PC-3 (cell line): ENCODE measurements around the gene MRPL40. TPM values are rescaled to one million over a fixed set of nuclear protein-coding genes. Genes with fewer than 3 reads are reported as not detected.

Source experiments
- ATAC-seq: fragments of 200-7000 bp; cut with Tn5 transposase; 2 replicates; pipeline ENCODE4 v1.9.1; 2020; ENCODE audit warnings: mild to moderate bottlenecking, moderate library complexity
- BruUV-seq: library from RNA; stranded (reverse); fragments of 400-500 nt; replicated peaks from 2 replicates; lab custom pipeline; 2021; lab: Mats Ljungman, UMichigan
- CTCF ChIA-PET: fragments of 300-600 bp; sonication (Branson Sonifier 250); formaldehyde crosslinking; loops from one replicate; lab custom pipeline; 2022; ENCODE audit warnings: antibody characterized with exemption; lab: Charles Lee
- POLR2A ChIA-PET: fragments of 300-600 bp; sonication (Branson Sonifier 250); formaldehyde crosslinking; loops from one replicate; lab custom pipeline; 2022; ENCODE audit warnings: antibody characterized with exemption; ENCODE audit not compliant: unreplicated experiment; lab: Charles Lee
- DNase-seq: peaks from one replicate; pipeline ENCODE4 v3.0.0-alpha.2; 2015
- H2AFZ ChIP-seq: fragments of 300-600 bp; sonication (generic); 2 replicates; pipeline ENCODE4 v1.6.0; 2016; ENCODE audit warnings: antibody characterized with exemption, low read length
- H3F3A ChIP-seq: fragments of 300-600 bp; sonication (generic); one replicate; pipeline ENCODE4 v1.6.0; 2017; ENCODE audit warnings: antibody characterized with exemption, low read length, control low read depth, mild to moderate bottlenecking; ENCODE audit not compliant: unreplicated experiment
- H3K27ac ChIP-seq: fragments of 300-600 bp; sonication (generic); 2 replicates; pipeline ENCODE4 v1.5.1; 2016; ENCODE audit warnings: mild to moderate bottlenecking, low read length
- H3K27me3 ChIP-seq: fragments of 300-600 bp; sonication (generic); 2 replicates; pipeline ENCODE4 v1.6.1; 2016; ENCODE audit warnings: low read length, mixed read lengths
- H3K36me3 ChIP-seq: fragments of 300-600 bp; sonication (generic); 2 replicates; pipeline ENCODE4 v1.6.1; 2016; ENCODE audit warnings: low read depth, mixed run types, low read length, mixed read lengths
- H3K4me1 ChIP-seq: fragments of 300-600 bp; sonication (generic); 2 replicates; pipeline ENCODE4 v1.5.1; 2016; ENCODE audit warnings: low read length; ENCODE audit not compliant: insufficient read depth
- H3K4me2 ChIP-seq: fragments of 300-600 bp; sonication (generic); 2 replicates; pipeline ENCODE4 v1.6.0; 2016; ENCODE audit warnings: low read length
- H3K4me3 ChIP-seq: fragments of 300-600 bp; sonication (generic); 2 replicates; pipeline ENCODE4 v1.5.1; 2016; ENCODE audit warnings: mild to moderate bottlenecking, low read length, mixed read lengths
- H3K79me2 ChIP-seq: fragments of 300-600 bp; sonication (generic); 2 replicates; pipeline ENCODE4 v1.6.1; 2017; ENCODE audit warnings: low read length, mixed read lengths
- H3K9ac ChIP-seq: fragments of 300-600 bp; sonication (generic); 2 replicates; pipeline ENCODE4 v1.6.0; 2016; ENCODE audit warnings: mild to moderate bottlenecking, low read length
- H3K9me2 ChIP-seq: fragments of 300-600 bp; sonication (generic); replicated peaks from 2 replicates; pipeline ENCODE4 v1.6.1; 2016; ENCODE audit warnings: mixed run types, low read length, mixed read lengths
- H3K9me3 ChIP-seq: fragments of 300-600 bp; sonication (generic); 2 replicates; pipeline ENCODE4 v1.6.1; 2016; ENCODE audit warnings: low read length, mixed read lengths
- H4K20me1 ChIP-seq: fragments of 300-600 bp; sonication (generic); 2 replicates; pipeline ENCODE4 v1.6.1; 2016; ENCODE audit warnings: low read length, mixed read lengths
- EZH2 ChIP-seq: fragments of 300-600 bp; sonication (generic); IDR thresholded peaks from one replicate; pipeline ENCODE4 v1.6.1; 2017; ENCODE audit warnings: antibody characterized with exemption, mild to moderate bottlenecking, low read length; ENCODE audit not compliant: unreplicated experiment
- EZH2phosphoT487 ChIP-seq: fragments of 300-600 bp; sonication (generic); IDR thresholded peaks from 2 replicates; pipeline ENCODE4 v1.6.1; 2018; ENCODE audit warnings: mild to moderate bottlenecking, antibody characterized with exemption, low read length, borderline replicate concordance
- intact Hi-C: fragments of 100-400 bp; cut with micrococcal nuclease; formaldehyde crosslinking; loops from 2 replicates; pipeline ENCODE4 v1.9.0; 2023
- total RNA-seq: library from RNA; depleted of rRNA; stranded (reverse); fragments of >200 nt; gene quantifications from 2 replicates; pipeline ENCODE4 v1.2.3, GENCODE V29; 2014
- TF ChIP-seq, protein P1 (sequence below): fragments of 300-600 bp; sonication (generic); conservative IDR thresholded peaks from 2 replicates; pipeline ENCODE4 v1.5.1; 2017; ENCODE audit warnings: antibody characterized with exemption, low read depth, mild to moderate bottlenecking, low read length

MRPL40 gene
- total RNA-seq, 1 experiment from 2014 or later = 55.1 TPM

DNA sequence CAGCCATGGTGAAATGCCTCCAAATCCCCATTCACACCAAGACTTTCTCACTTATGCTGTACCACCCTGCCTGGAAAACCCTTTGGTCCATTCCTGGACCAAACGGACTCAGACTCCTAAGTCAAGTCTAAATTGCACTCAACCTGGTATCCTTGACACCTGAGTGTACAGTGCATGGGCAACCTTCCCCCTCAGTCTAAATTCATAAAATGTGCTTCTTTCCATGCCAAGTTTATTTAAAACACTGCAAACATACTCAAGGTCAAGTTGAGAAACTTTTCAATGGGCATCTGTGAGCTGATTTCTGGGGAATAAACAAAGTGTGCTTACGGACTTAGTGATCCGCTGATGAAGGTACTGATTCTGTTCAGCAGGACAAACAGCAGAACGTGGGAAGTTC is 27.2 kb upstream of the MRPL40 start:
- Histone ChIP-seq H3K4me2 (no peak overlapping the region), H3K9me2 (no peaks in the 10 kb centered on the region), H3F3A (no peaks in the 10 kb centered on the region), H3K4me3 (no peak overlapping the region), H4K20me1 (no peaks in the 10 kb centered on the region), H2AFZ (no peak overlapping the region), H3K9me3 (no peaks in the 10 kb centered on the region), H3K79me2 (no peaks in the 10 kb centered on the region), H3K27me3 (no peaks in the 10 kb centered on the region), H3K27ac (no peak overlapping the region), H3K36me3 (peaks cover 15% of the 10 kb centered on the region; the same call in 1 of the 2 replicates), H3K9ac (no peak overlapping the region), H3K4me1 (no peaks in the 10 kb centered on the region)
- CTCF ChIA-PET = no interaction called here
- DNase-seq (no peak), ATAC-seq (no peak)
- TF ChIP-seq EZH2 (no peak), EZH2phosphoT487 (no peak)
- TF ChIP-seq, protein P1, sequence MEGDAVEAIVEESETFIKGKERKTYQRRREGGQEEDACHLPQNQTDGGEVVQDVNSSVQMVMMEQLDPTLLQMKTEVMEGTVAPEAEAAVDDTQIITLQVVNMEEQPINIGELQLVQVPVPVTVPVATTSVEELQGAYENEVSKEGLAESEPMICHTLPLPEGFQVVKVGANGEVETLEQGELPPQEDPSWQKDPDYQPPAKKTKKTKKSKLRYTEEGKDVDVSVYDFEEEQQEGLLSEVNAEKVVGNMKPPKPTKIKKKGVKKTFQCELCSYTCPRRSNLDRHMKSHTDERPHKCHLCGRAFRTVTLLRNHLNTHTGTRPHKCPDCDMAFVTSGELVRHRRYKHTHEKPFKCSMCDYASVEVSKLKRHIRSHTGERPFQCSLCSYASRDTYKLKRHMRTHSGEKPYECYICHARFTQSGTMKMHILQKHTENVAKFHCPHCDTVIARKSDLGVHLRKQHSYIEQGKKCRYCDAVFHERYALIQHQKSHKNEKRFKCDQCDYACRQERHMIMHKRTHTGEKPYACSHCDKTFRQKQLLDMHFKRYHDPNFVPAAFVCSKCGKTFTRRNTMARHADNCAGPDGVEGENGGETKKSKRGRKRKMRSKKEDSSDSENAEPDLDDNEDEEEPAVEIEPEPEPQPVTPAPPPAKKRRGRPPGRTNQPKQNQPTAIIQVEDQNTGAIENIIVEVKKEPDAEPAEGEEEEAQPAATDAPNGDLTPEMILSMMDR = no peak
- BruUV-seq = no TSS peak
- POLR2A ChIA-PET = no interaction called here
- intact Hi-C loops = no loop called here

DNA sequence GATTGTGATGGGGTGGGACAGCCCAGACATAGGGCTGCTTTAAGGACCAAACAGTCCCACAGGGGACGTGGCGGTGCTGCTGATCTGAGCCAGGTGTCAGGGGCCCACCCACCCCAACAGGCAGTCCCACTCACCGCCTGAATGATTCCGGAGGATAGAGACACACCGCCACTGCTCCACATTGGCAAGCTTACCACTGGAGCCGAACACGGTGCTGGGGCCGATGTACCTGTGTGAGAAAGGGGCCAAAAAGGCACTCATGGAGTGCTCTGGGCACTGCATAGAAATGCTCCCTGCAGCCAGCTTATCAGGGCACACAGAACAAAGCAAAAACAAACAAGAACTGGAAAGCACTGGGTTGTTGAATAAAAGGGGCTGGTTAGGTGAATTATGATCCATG is 26.7 kb upstream of the MRPL40 start:
- no peaks in the 10 kb centered on the region for H3K27me3 ChIP-seq
- H3K4me3 ChIP-seq = no peak overlapping the region
- intact Hi-C loops = no loop called here
- DNase-seq = no peak
- no peaks in the 10 kb centered on the region for H3F3A ChIP-seq
- CTCF ChIA-PET = no interaction called here
- no peaks in the 10 kb centered on the region for H3K9me3 ChIP-seq
- peaks cover 20% of the 10 kb centered on the region; the same call in 1 of the 2 replicates for H3K36me3 ChIP-seq
- TF ChIP-seq EZH2 (no peak), EZH2phosphoT487 (no peak)
- TF ChIP-seq, protein P1 = no peak
- H3K4me2 ChIP-seq = no peak overlapping the region
- no peaks in the 10 kb centered on the region for H3K9me2 ChIP-seq
- no TSS peak for BruUV-seq
- H3K79me2 ChIP-seq = 0 out of 2 replicates have a peak, but pooled peaks cover under 1% of the 10 kb centered on the region
- POLR2A ChIA-PET = no interaction called here
- H3K4me1 ChIP-seq = no peaks in the 10 kb centered on the region
- H2AFZ ChIP-seq = no peak overlapping the region
- no peaks in the 10 kb centered on the region for H4K20me1 ChIP-seq
- no peak for ATAC-seq
- H3K27ac ChIP-seq = no peak overlapping the region
- H3K9ac ChIP-seq = no peak overlapping the region

GRCh38 chr22:19406281-19406811 is 26.0 kb upstream of the MRPL40 start:
- TF ChIP-seq EZH2phosphoT487 (no peak), EZH2 (no peak)
- TF ChIP-seq, protein P1 = no peak
- no peak overlapping the region for H2AFZ ChIP-seq
- ChIA-PET CTCF (interaction anchor here (0.6 kb wide), 1 partner anchor 221 kb away, joined by 5 read pairs; no protein-coding TSS in a partner anchor), POLR2A (no interaction called here)
- no peak overlapping the region for H3K4me2 ChIP-seq
- H3K4me1 ChIP-seq = no peaks in the 10 kb centered on the region
- no peaks in the 10 kb centered on the region for H3F3A ChIP-seq
- H4K20me1 ChIP-seq = 0 out of 2 replicates have a peak, but pooled peaks cover under 1% of the 10 kb centered on the region
- no TSS peak for BruUV-seq
- H3K36me3 ChIP-seq = peaks cover 20% of the 10 kb centered on the region; the same call in 1 of the 2 replicates
- H3K9me2 ChIP-seq = no peaks in the 10 kb centered on the region
- no peak overlapping the region for H3K4me3 ChIP-seq
- no peak for ATAC-seq
- intact Hi-C loops = no loop called here
- 0 out of 2 replicates have a peak, but pooled peaks cover 7% of the 10 kb centered on the region for H3K79me2 ChIP-seq
- no peaks in the 10 kb centered on the region for H3K9me3 ChIP-seq
- no peak overlapping the region for H3K9ac ChIP-seq
- H3K27ac ChIP-seq = no peak overlapping the region
- no peaks in the 10 kb centered on the region for H3K27me3 ChIP-seq
- DNase-seq = no peak
